ENCODE data around the gene SLC25A13. TPM values are rescaled to one million over a fixed set of nuclear protein-coding genes. Genes with fewer than 3 reads are reported as not detected.
A peak's percentile ranks its signal among the peaks of the same experiment; 100 is the strongest.

SLC25A13 gene
- total and polyA plus RNA-seq, 2 of the 8 experiments (the other 6 are each of a cell fraction or from before 2014, with no cell fraction given): 30.8 to 85.4 TPM

GRCh38 chr7:96330193-96330592 is 8.3 kb upstream of the SLC25A13 start:
- Histone ChIP-seq H2AK5ac (ENCODE audit: low read depth, low read length) (no peak overlapping the region), H4K20me1 (replicated peaks in 1 of 2; ENCODE audit: control insufficient read depth in 1 of 2, insufficient read depth in 2 of 2, low read length in 2 of 2) (no peaks in the 10 kb centered on the region), H3K79me2 (ENCODE audit: control insufficient read depth in 1 of 2, insufficient read depth in 2 of 2, low read length in 2 of 2) (no peaks in the 10 kb centered on the region), H2BK15ac (ENCODE audit: low read length) (no peak overlapping the region), H2BK12ac (ENCODE audit: low read depth, low read length) (no peak overlapping the region), H2BK20ac (ENCODE audit: low read length) (no peak overlapping the region), H3K79me1 (ENCODE audit: low read depth, low read length) (no peaks in the 10 kb centered on the region), H3K14ac (ENCODE audit: insufficient read length) (no peak overlapping the region), H3K56ac (replicated peaks; ENCODE audit: insufficient read length, low read depth, low read length) (no peak overlapping the region), H3K4ac (replicated peaks; ENCODE audit: insufficient read length, low read depth, low read length) (no peak overlapping the region), H3K27me3 (replicated peaks in 1 of 4; ENCODE audit: control insufficient read depth in 3 of 4, extremely low read depth in 1 of 4, insufficient read depth in 3 of 4, low read length in 3 of 4) (no peaks in the 10 kb centered on the region), H3K36me3 (ENCODE audit: control insufficient read depth in 2 of 4, insufficient read depth in 4 of 4, low read length in 3 of 4) (no peaks in the 10 kb centered on the region), H3K4me2 (ENCODE audit: insufficient read depth in 1 of 2, low read depth in 2 of 2, low read length in 2 of 2) (no peak overlapping the region), H4K91ac (replicated peaks; ENCODE audit: insufficient read length, low read length) (no peak overlapping the region), H4K5ac (ENCODE audit: insufficient read length, low read depth, low read length) (no peak overlapping the region), H4K8ac (ENCODE audit: extremely low read depth, insufficient read depth, low read length) (no peak overlapping the region), H3K27ac (ENCODE audit: low read depth, low read length) (no peak overlapping the region), H3K4me1 (replicated peaks in 1 of 4; ENCODE audit: control insufficient read depth in 3 of 4, insufficient read depth in 4 of 4, low read length in 3 of 4) (no peaks in the 10 kb centered on the region), H3K9ac (replicated peaks in 1 of 4; ENCODE audit: extremely low read depth in 1 of 4, low read depth in 3 of 4, low read length in 3 of 4) (no peak overlapping the region), H3K4me3 (ENCODE audit: extremely low read depth in 1 of 4, insufficient read depth in 2 of 4, low read depth in 3 of 4, low read length in 4 of 4) (no peak overlapping the region), H3K23ac (ENCODE audit: insufficient read length) (no peak overlapping the region), H3K18ac (ENCODE audit: extremely low read depth, low read length) (no peak overlapping the region), H3K9me3 (ENCODE audit: insufficient read depth in 2 of 2, low read depth in 1 of 2, low read length in 1 of 2) (peaks cover 2 to 7% of the 10 kb centered on the region in 2 experiments; a peak in 1 of 4 replicates), H3K23me2 (ENCODE audit: low read depth, low read length) (peaks cover 2% of the 10 kb centered on the region; the same call in 1 of the 2 replicates), H2BK5ac (ENCODE audit: low read depth, low read length) (no peak overlapping the region), H2BK120ac (replicated peaks; ENCODE audit: low read depth, low read length) (no peak overlapping the region), H2AFZ (ENCODE audit: low read length) (peak overlapping the region; percentile 72)
- ChIA-PET CTCF (ENCODE audit: partially characterized antibody) (interaction anchor here (0.6 kb wide), 1 partner anchor 42 kb away, joined by 3 read pairs; no protein-coding TSS in a partner anchor), POLR2A (ENCODE audit: partially characterized antibody) (no interaction called here)
- DNase-seq (ENCODE audit: low read depth in 1 of 2, low spot score in 2 of 2) (no peak), FAIRE-seq (no peak)
- WGBS, 2 experiments (ENCODE audit: extremely low coverage in 1 of 2, insufficient coverage in 1 of 2, insufficient read length in 1 of 2, insufficient replicate concordance in 2 of 2, low coverage in 1 of 2, low lambda C conversion rate in 2 of 2, missing lambda C conversion rate in 1 of 2): 91% methylated on average over 2 of the region's 2 CpGs; no CpG with 5 or more reads in 1 of the 2 experiments
- TF ChIP-seq POLR2A (IDR thresholded peaks at IDR 0.05; ENCODE audit: control extremely low read depth in 1 of 2, low read depth in 2 of 2, low read length in 2 of 2) (no peak), ZNF274 (IDR thresholded peaks at IDR 0.05; ENCODE audit: borderline replicate concordance, extremely low read depth, low read length) (no peak), CHD1 (IDR thresholded peaks at IDR 0.05; ENCODE audit: low read depth, low read length) (no peak), RNF2 (IDR thresholded peaks at IDR 0.05; ENCODE audit: borderline replicate concordance, low read depth, low read length, missing control alignments, poor library complexity, severe bottlenecking) (no peak), EGR1 (IDR thresholded peaks at IDR 0.05; ENCODE audit: borderline replicate concordance, low read depth, low read length) (no peak), RBBP5 (IDR thresholded peaks at IDR 0.05; ENCODE audit: borderline replicate concordance, low read depth, low read length) (no peak), CTBP2 (IDR thresholded peaks at IDR 0.05; ENCODE audit: borderline replicate concordance, insufficient read depth, insufficient read length, low read length) (no peak), NRF1 (IDR thresholded peaks at IDR 0.05; ENCODE audit: low read depth, low read length) (no peak), SP2 (IDR thresholded peaks at IDR 0.05; ENCODE audit: low read length) (no peak)

All from H1 (cell line).